SIG-M5 treated with dmso at 0.1 percent for 504 hours (cell line): ENCODE measurements around the gene LHCGR.
"Not testable (repeated sequence)": the region's sequence is repeated elsewhere in the genome, so short reads cannot be mapped to it uniquely, and the experiment has no call there.

Experiments
- DNase-seq: peaks from one replicate; lab custom pipeline; 2025; ENCODE audit not compliant: unreplicated experiment; lab: John Stamatoyannopoulos, UW

Gene LHCGR

DNA sequence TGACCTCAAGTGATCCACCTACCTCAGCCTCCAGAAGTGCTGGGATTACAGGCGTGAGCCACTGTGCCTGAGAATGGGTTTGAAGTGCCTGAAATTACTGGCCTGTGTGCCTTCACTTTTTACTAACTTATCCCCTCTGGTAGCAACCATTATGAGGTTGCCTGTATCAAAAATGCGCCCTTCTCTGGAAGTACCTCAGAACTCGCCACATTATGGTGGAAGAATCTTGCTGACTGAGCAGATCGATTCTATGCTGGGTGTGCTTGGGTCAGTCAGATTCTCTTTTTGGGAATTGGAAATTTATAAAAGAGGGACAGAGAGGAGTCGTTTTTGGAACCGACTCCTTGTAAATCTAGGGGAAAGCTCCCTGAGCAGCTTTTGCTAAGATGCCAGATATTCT lies 8.2 kb downstream of the LHCGR start:
- DNase-seq = no peak

DNA sequence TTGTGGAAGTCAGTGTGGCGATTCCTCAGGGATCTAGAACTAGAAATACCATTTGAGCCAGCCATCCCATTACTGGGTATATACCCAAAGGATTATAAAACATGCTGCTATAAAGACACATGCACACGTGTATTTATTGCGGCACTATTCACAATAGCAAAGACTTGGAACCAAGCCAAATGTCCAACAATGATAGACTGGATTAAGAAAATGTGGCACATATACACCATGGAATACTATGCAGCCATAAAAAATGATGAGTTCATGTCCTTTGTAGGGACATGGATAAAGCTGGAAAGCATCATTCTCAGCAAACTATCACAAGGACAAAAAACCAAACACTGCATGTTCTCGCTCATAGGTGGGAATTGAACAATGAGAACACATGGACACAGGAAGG lies 16.3 kb downstream of the LHCGR start:
- DNase-seq = not testable (repeated sequence)

DNA sequence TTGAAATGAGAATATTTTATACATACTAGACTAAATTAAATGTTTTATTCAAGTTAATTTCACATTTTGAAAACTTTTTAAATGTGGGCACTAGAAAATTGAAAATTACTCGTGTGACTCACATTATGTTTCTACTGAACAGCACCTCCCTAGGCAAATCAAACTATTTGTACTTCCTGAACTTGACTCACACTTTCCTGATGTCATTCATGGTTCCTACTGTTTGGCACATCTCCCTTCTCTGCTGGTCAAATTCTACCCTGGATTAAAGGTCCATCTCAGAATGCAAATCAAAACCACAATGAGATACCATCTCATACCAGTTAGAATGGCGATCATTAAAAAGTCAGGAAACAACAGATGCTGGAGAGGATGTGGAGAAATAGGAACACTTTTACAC lies 16.7 kb downstream of the LHCGR start:
- no peak for DNase-seq

DNA sequence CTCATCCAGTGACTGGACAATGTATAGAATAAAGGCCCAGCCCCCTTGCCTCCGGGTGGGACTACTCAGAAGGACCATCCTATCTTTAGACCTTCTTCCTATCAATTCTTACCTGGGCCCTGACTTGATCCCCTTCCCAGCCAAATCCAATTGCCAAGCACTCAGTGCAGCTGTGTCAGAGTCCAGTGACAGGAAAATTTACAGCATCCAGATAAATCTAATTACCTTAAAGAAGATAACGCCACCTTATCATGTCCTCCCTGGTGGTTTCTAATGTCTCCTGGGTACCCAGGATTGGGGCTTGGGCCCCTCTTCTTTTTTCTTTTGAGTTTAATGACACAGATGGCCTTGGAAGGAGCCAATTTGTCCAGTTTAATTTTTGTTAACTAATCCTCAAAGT lies 19.3 kb downstream of the LHCGR start:
- DNase-seq = no peak

DNA sequence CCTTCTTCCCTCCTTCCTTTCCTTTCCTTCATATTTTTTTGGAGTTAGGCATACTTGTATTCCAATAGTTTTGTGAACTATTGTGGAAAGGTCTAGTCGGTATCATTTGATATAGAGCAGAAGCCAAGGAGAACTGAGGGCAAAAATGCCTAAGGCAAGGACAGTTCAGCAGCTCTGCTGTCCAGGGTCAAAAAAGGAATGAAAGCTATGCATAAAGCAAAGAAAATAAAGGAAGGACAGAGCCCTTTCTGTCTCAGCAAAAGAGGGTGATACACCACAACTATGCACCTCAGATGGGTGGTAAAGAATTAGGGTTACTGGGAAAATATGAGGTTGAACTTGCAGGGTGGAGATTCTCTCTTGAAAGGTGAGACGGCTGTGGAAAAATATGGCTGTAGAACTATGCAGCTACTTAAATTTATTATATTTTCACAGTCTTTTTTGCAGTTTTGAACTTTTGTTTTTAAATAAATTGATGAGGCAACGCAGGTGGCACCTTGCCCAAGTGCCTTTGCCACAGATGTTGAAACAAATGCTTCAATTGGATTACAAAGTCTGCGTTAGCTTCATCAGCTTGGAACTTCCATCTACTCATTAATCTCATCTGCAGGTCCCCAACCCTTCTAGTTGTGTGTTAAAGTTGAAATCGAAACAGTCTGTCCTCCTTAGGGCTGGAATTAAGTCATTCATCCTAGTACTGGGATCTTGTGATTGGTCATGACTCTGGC lies 20.8 kb downstream of the LHCGR start:
- DNase-seq = no peak

DNA sequence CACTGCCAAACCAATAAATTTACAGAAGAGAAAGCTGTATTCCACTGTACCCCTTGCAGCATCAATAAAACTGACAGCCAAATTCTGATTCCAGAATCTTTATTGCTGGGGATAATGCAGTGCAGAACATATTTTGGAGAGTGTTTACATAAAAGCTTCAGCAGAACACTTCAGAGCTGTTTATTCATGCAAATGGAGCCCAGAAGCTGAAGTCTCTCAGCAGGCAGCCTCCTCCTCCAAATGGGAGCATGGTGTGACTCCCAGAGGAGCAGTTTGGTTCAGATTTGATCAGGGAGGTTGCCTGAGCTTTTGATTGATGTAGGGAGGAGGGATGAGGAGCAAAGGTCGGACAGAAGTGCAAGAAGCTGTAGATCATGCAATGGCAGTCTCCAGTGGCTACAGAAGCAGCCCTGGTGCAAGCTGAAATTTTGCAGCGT lies 22.4 kb downstream of the LHCGR start:
- DNase-seq = no peak

DNA sequence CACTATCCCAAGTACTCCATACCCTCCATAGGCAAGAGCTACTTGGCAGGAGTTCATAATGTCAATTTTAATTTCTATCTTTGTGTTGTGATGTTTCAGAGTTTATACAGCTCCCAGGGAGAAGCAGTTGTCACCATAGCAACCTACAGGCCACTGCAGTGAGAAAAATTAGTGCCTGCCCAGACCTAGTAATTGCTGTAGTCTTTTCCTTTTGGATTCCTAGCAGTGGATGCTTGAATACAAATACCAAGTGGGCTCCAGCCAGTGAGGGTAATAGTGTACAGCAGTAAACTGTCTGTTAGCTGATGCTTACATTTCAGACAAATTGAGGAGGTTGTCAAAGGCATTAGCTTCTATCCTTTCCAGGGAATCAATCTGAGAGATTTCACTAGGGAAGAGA lies 26.7 kb downstream of the LHCGR start:
- DNase-seq = no peak

DNA sequence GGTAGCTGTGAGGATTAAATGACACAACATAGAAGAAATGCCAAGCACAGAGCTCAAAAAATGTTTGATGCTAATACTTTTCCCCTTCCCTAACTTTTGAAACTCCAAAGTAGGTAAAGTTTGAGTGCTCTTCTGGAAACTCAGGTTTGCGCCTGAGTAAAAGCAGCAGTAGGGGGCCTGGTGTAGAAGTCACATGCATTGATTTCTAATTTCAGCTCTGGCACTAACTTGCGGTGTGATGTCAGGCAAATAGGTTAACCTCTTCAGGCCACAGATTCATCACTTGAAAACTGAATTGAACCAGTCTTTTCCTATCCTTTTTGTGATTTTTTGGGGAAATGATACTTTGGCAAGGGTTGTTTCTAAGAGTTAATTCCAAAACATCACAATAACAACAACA lies 27.2 kb downstream of the LHCGR start:
- DNase-seq = no peak

DNA sequence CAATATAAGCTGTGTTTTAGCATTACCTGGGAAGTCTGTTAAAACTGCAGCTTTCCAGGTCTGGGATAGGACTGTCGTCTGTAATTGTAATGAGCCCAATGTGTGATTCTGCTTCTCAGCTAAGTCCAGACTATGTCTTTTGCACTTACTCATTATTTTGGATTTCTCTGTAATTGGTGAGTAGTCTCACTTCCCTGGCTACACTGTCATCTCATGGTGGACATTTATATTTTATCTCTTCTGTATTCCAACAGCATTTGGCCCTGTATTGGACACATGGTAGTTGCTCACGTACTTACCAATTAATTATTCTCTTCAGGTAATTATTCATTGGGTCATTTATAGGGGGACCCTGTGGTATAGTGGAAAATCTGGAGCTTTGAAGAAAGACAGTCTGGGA lies 28.0 kb downstream of the LHCGR start:
- DNase-seq = no peak

DNA sequence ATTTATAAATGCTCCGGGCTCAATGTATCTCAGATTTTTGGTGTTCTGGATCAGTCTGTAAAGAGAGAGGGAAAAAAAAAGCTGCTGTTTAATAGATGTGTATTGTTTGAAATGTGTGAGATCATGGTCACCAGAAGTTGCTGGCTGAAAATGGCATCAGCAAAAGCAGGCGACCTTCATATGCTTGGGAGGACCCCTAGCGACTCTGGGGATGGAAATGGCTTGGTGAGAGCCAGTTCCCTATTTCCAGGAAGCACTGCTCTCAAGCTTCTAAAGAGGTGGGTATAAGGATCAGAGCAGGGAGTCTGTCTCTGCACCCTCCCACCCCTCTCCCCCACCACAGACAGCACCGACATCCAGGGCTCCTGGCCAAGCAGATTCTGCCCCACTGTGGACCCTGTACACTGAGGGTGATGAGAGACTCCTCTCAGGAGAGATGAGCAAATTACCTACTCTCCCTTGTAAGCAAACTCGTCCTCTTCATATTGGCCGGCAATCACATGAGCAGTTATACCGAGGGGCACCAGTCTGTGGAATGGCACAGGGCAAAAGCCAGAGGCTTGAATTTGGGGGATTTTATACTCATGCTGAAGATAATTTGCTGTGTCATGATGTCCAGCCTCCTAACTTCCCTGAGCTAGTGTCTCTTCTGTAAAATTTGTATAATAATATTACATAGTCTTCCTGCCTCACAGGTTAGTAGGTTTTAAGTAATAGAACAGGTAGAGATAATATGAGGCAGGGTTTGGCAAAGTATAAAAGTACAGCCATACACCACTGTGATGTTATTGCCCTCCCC lies 29.6 kb downstream of the LHCGR start:
- DNase-seq = no peak

DNA sequence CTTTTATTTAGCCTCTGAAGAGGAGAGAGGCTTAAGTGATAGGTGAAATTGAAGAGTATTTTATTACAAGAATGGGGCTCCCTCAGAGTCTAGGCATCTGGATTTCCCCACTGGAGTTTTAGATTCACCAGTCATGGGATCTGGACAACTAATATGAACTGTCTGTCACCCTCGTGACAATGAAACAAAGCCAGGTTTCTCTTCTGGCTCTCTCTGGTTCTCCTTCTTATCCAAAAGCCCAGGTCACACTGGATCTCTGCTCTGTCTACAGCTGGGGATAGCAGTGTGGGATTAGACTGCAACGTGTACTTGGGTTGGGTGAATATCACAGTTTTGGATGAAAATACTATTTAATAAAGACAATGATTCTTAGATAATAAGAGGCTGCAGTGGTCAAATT lies 31.2 kb downstream of the LHCGR start:
- DNase-seq = no peak

DNA sequence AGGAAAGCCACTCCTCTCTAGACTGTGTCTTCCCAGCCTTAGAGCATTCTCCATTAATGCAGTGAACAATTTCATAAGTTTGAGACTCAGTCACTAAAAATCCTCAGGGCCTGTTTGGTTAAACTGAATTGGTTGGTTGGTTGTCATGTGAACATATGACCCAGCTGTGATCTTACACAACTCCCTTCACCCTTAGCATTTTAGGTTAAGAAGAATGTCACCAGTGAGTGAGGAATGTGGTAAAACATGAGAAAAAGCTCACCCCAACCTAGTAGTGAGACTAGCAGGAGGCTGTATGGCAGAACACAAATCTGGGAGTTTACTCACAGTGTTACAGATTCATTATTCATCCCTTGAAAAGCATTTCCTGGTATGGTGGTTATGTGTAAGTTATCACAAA lies 32.4 kb downstream of the LHCGR start:
- no peak for DNase-seq

DNA sequence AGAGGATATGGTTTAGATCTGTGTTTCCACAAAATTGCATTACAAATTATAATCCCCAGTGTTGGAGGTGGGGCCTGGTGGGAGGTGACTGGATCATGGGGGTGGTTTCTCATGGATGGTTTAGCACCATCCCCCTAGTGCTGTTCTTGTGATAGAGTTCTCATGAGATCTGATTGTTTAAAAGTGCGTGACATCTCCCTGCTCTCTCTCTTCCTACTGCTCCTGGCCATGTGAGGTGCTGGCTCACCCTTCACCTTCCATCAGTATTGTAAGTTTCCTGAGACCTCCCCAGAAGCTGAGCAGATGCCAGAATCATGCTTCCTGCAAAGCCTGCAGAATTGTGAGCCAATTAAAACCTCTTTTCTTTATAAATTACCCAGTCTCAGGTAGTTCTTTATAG lies 33.1 kb downstream of the LHCGR start:
- DNase-seq = no peak

DNA sequence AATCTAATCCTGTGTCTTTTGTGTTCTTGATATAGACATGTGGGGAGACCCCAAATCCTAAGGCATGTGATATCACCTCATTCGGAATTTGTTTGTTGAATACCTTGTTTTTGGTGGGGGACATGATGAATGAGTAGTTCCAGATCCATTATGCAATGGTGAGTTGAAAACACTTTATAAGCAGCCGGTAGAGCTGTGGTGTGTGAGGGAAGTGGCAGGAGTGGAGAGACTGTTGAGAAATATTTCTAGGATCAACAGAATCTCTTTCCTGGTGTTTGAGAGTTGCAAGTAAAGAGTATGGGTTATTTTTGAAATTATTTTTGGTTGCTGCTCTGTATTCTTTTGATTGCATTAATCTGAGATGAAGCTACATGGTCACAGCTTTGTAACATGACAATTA lies 34.4 kb downstream of the LHCGR start:
- no peak for DNase-seq

DNA sequence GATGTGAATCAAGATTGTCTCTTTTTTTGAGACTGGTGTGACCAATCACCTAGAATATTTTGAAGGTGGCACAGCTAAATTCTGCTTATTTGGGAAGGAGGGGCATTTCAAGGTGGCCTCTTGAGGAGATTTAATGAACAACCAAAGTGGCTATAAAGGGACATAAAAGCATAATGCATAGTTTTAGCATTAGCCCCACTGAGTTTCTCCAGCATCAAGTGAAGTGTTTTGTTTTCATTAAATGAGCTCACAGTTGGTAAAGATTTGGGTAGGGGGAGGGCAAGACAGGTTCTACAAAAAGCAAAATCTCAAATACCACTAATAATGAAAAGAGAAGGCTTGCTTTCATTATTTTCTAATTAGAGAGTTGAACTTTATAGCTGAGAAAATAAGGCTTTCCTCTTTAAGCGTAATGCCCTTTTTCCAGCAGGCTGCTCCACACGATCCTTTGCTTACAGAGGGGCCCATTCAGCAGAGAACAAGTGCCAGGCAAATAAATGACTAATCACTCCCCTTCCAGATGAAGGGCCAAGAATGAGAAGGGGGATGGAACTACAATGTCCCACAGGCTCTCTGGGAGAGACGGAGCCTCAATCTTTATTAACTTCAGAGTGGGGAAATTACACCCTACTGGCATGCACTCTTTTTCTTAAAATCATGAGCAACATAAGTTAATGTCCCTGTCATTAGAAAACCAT lies 35.9 kb downstream of the LHCGR start:
- DNase-seq = no peak

DNA sequence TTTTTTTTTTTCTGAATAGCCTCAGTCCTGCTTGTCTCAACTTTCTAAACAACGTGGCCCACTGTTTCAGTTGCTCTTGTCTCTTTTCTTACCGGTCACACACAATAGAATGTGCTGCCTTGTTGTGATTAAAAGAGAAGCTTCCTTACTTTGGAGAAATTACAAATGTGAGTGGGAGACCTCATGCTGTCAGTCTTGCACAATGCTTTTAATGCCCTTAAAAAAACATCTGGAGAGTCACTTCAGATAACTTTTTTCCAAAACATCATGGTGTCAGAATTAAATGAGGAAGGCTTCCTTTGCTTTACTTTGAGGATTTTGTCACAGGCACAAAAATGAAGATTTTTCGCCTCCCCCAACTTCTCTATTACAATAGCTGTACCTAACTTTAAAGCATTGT lies 37.7 kb downstream of the LHCGR start:
- DNase-seq = no peak

DNA sequence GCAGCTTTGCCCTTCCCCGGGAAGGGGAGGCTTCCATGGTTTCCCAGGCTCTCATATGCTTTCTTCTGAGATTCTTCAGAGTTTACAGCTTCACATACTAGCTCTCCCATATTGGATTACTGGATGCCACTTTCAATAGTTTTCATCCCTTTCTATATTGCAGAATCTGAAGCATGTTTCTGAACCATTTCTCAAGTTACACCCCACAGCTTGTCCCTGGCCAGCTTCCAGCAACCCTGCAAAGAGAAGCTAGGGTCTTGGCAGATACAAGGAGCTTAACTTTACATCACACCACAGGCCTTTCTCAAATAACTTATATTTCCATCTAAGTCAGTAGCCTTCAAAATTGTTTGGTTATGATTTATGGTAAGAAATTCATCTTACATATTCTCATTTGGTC lies 39.6 kb downstream of the LHCGR start:
- no peak for DNase-seq

DNA sequence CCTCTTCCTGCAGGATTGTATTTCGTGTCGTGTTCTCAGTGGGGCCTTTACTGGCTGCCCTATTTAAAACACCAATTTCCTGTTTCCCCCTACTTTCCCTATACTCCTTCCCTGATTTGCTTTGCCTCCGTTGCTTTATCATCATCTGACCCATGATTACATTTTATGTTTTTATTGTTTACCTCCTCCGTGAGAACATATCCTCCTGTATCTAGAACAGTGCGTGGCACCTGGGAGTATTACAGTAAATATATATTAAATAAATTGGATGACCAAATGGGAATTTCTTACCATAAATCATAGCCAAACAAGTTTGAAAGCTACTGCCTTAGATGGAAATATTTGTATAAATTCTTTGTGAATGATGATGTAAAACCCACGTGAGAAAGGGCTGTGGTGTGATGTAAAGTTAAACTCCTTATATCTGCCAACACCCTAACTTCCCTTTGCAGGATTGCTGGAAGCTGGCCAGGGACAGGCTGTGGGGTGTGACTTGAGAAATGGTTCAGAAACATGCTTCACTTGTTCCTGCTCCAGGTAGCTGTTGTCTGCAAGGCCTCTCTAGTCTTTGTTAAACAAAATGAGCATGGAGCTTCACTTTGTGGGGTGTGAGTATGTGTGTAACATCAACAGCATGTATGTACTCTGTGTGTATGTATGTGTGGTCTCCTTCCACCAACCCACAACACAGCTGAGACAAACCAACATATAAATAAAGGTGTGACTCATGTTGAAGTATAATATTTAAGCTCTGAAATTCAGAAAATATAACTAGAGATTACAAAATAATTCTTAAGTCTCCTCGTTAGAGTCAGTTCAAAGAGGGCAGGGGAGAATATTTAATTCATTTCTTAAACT lies 40.3 kb downstream of the LHCGR start:
- no peak for DNase-seq

DNA sequence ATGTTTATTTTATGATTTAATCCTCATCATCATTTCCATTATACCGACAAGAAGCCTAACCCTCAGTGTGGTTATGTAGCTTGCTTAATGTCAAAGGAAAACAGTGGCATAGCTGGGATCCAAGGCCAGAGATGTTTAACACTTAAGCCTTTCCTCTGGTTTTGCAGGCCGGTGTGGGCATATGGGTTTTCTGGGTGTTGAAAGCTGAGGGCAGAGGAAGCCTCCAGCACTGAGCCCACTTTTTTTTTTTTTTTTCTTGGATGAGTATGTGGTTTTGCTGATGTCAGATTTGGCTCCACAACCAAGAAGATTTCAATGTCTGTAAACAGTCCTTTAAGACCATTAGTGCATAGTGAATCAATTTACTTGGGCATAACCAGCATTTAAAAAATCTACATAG lies 41.3 kb downstream of the LHCGR start:
- no peak for DNase-seq

DNA sequence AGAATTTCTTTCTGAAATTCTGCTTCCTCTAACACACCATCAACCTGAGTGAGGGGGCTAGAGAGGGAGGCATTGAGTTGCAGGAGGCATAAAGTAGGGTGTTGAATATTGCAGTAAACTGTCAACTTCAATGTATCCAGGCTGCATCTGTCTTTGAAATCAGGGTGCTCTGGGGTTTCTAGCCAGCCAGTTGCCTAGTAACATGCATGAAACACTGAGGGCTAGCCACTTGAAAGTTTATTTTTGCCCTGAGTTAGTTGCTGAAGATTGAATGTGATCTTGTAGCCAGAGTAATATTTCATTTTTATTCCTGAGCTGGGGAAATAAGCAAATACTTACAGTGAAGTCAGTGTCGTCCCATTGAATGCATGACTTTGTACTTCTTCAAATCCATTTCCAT lies 41.9 kb downstream of the LHCGR start:
- no peak for DNase-seq

DNA sequence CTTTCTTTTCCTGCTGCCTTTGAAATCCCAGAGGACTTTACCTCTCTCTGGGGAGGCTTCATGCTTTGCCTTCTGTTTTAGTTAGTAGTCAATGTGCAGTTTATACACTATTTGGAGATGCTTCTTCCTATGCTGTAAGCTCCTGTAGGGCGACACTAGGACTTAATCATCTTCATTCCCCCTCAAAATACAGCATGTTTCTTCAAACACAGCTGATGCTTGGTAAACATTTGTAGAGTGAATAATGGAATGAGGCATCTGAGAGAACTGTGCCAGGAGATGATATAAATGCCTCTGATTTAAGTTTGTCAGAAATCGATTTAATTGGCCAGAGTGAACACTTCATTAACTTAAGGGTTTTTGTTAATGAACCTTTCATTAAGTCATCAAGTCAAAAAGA lies 43.4 kb downstream of the LHCGR start:
- DNase-seq = no peak
